Measurements from ENCODE around the gene OR51F2. TPM values are rescaled to one million over a fixed set of nuclear protein-coding genes. Genes with fewer than 3 reads are reported as not detected.
"Not testable (repeated sequence)": the region's sequence is repeated elsewhere in the genome, so short reads cannot be mapped to it uniquely, and the experiment has no call there.

The OR51F2 gene
- polyA plus RNA-seq (ENCODE audit: insufficient read length in 10 of 10) = not detected
- long read RNA-seq, donor 1 = 0 reads
- long read RNA-seq, donor 2 = 0 reads
- long read RNA-seq, donor 3 = 0 reads
- long read RNA-seq, donor 4 = 0 reads
- long read RNA-seq, donor 5 = 0 reads
- long read RNA-seq, donor 6 = 0 reads
- long read RNA-seq, donor 7 = 0 reads
- long read RNA-seq, donor 8 = 0 reads
- long read RNA-seq, donor 9 = 0 reads

GRCh38 chr11:4821021-4821420 is at the start of gene OR51F2:
OR51F2 (plus strand) TSS chr11:4821321; CDS start chr11:4821422, 101 bp downstream.
- no peak for DNase-seq

- DNase-seq = no peak
Observed at GRCh38 chr11:4782454-4782853, 38.7 kb upstream of the OR51F2 start.

GRCh38 chr11:4797206-4797605 is 23.9 kb upstream of the OR51F2 start:
- DNase-seq = no peak

GRCh38 chr11:4798427-4799183 is 22.5 kb upstream of the OR51F2 start:
- no peak for DNase-seq

- not testable (repeated sequence) for DNase-seq
Observed at GRCh38 chr11:4801316-4801715, 19.8 kb upstream of the OR51F2 start.

- DNase-seq = no peak
Observed at GRCh38 chr11:4804280-4804679, 16.8 kb upstream of the OR51F2 start, which contains the start of gene OR52R1. OR52R1 (minus strand) TSS chr11:4804380; CDS start chr11:4804380, 0 bp downstream.

GRCh38 chr11:4808476-4808875 is 12.6 kb upstream of the OR51F2 start:
- DNase-seq = no peak

- DNase-seq = no peak
Observed at GRCh38 chr11:4809246-4809645, 11.9 kb upstream of the OR51F2 start.

GRCh38 chr11:4825132-4825531 is 4.0 kb downstream of the OR51F2 start:
- DNase-seq = no peak

- DNase-seq = peak in 1 of 3 donors; percentile 5
Observed at GRCh38 chr11:4826425-4826824, 5.3 kb downstream of the OR51F2 start.

- no peak for DNase-seq
Observed at GRCh38 chr11:4830346-4830745, 9.2 kb downstream of the OR51F2 start.

- no peak for DNase-seq
Observed at GRCh38 chr11:4830909-4831308, 9.8 kb downstream of the OR51F2 start.

GRCh38 chr11:4839851-4840549 is 18.9 kb downstream of the OR51F2 start:
- DNase-seq = no peak

- no peak for DNase-seq
Observed at GRCh38 chr11:4848908-4849532, 27.9 kb downstream of the OR51F2 start, which contains the start of gene OR51S1. OR51S1 (minus strand) TSS chr11:4849208; CDS start chr11:4849208, 0 bp downstream.

GRCh38 chr11:4851033-4851432 is 29.9 kb downstream of the OR51F2 start:
- no peak for DNase-seq

- not testable (repeated sequence) for DNase-seq
Observed at GRCh38 chr11:4854286-4854685, 33.2 kb downstream of the OR51F2 start.

- DNase-seq = no peak
Observed at GRCh38 chr11:4862447-4863236, 41.5 kb downstream of the OR51F2 start.

GRCh38 chr11:4863876-4864275 is 42.8 kb downstream of the OR51F2 start:
- no peak for DNase-seq

GRCh38 chr11:4865855-4866254 is 44.7 kb downstream of the OR51F2 start:
- no peak for DNase-seq

Measured in muscle of back (tissue), 13 donors.